ENCODE data around the gene PPARA.

DNA sequence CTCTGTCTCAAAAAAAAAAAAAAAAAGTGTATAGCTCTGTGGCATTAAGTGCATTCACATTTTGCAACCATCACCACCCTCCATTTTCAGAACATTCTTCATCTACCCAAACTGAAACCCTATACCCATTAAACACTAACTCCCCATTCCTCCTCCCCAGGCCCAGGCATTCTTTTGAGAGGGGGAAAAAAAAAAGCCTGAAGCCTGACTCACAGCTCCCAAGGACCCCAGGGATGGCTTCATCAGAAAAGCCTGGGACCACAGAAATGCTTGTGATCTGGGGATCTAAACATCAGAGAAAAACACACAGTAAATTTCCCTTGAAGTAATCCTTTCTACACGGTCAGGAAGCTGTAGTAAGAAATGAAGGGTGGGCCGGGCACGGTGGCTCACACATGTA lies 135.7 kb downstream of the PPARA start:
- TF ChIP-seq, protein P1, sequence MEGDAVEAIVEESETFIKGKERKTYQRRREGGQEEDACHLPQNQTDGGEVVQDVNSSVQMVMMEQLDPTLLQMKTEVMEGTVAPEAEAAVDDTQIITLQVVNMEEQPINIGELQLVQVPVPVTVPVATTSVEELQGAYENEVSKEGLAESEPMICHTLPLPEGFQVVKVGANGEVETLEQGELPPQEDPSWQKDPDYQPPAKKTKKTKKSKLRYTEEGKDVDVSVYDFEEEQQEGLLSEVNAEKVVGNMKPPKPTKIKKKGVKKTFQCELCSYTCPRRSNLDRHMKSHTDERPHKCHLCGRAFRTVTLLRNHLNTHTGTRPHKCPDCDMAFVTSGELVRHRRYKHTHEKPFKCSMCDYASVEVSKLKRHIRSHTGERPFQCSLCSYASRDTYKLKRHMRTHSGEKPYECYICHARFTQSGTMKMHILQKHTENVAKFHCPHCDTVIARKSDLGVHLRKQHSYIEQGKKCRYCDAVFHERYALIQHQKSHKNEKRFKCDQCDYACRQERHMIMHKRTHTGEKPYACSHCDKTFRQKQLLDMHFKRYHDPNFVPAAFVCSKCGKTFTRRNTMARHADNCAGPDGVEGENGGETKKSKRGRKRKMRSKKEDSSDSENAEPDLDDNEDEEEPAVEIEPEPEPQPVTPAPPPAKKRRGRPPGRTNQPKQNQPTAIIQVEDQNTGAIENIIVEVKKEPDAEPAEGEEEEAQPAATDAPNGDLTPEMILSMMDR (IDR thresholded peaks at IDR 0.05; ENCODE audit: low read length), result no peak
- TF ChIP-seq EZH2 (IDR thresholded peaks at IDR 0.05; ENCODE audit: borderline replicate concordance, low read length), result no peak

Measured in OCI-LY1 (cell line).